ENCODE results near the gene KIF15. TPM values are rescaled to one million over a fixed set of nuclear protein-coding genes. Genes with fewer than 3 reads are reported as not detected.
A peak's percentile ranks its signal among the peaks of the same experiment; 100 is the strongest.

The KIF15 gene
- 2.3 TPM for polyA plus RNA-seq (2013, experiment 1 of 2)
- 2.1 TPM for polyA plus RNA-seq (2013, experiment 2 of 2)

GRCh38 chr3:44761424-44762169 lies at the start of gene KIF15, which contains the start of gene KIAA1143:
TSS of gene KIF15 (plus strand) at chr3:44761794. CDS start at chr3:44761866, 72 bp downstream.
TSS of gene KIAA1143 (minus strand) at chr3:44761619. CDS start at chr3:44761602, 17 bp downstream.
- Histone ChIP-seq H3K23ac (ENCODE audit: low read length in 2 of 2) (no peak within 1 kb of the TSS), H2AFZ (ENCODE audit: low read depth, low read length) (peak within 1 kb of the TSS; percentile 87), H3K4ac (ENCODE audit: low read depth in 1 of 2, low read length in 2 of 2) (peak within 1 kb of the TSS in 1 of 2 experiments; percentile 56), H4K8ac (ENCODE audit: low read length) (peak within 1 kb of the TSS; percentile 90), H3K9ac (ENCODE audit: low read length) (peak within 1 kb of the TSS; percentile 96), H2BK12ac (ENCODE audit: low read length in 2 of 2) (no peak within 1 kb of the TSS), H3K9me3 (ENCODE audit: control insufficient read depth, low read length) (peaks cover 25% of the 10 kb centered on the region), H3K4me1 (ENCODE audit: control insufficient read depth, insufficient read depth, low read depth, low read length) (peaks cover 2% of the 10 kb centered on the region), H2BK5ac (ENCODE audit: low read depth, low read length, poor library complexity, severe bottlenecking) (no peak within 1 kb of the TSS), H2AK5ac (ENCODE audit: low read length, severe bottlenecking) (no peak within 1 kb of the TSS), H3K36me3 (ENCODE audit: control insufficient read depth in 1 of 2, insufficient read depth in 2 of 2, low read depth in 1 of 2, low read length in 2 of 2) (peaks cover 3 to 22% of the 10 kb centered on the region in 2 experiments), H4K91ac (ENCODE audit: low read length) (no peak within 1 kb of the TSS), H3K27ac (ENCODE audit: low read length, poor library complexity, severe bottlenecking) (peak within 1 kb of the TSS; percentile 38), H3K79me1 (replicated peaks; ENCODE audit: low read length, poor library complexity, severe bottlenecking) (peaks cover 37% of the 10 kb centered on the region), H2BK15ac (ENCODE audit: low read depth, poor library complexity, severe bottlenecking) (peak within 1 kb of the TSS; percentile 80), H3K18ac (ENCODE audit: low read depth in 1 of 2, low read length in 2 of 2) (peak within 1 kb of the TSS; percentile 59 to 78), H3K4me2 (ENCODE audit: low read length, poor library complexity, severe bottlenecking) (peak within 1 kb of the TSS; percentile 70), H3K14ac (ENCODE audit: low read length in 2 of 2) (peak within 1 kb of the TSS in 1 of 2 experiments; percentile 41), H3K27me3 (ENCODE audit: control insufficient read depth in 1 of 2, insufficient read depth in 1 of 2, low read length in 2 of 2) (no peaks in the 10 kb centered on the region), H2BK120ac (ENCODE audit: low read depth, low read length) (no peak within 1 kb of the TSS), H3K4me3 (ENCODE audit: insufficient read depth in 1 of 2, low read depth in 1 of 2, low read length in 2 of 2) (peak within 1 kb of the TSS; percentile 69 to 94)
- WGBS = under 1% methylated on average over 64 of the region's 64 CpGs
- DNase-seq = peak; percentile 94

GRCh38 chr3:44712455-44713075 lies 49.0 kb upstream of the KIF15 start, which contains the start of gene ZNF502:
TSS of gene ZNF502 (plus strand) at chr3:44712660. CDS start at chr3:44720262, 7,602 bp downstream.
- Histone ChIP-seq H2AK5ac (ENCODE audit: low read length, severe bottlenecking) (peak within 1 kb of the TSS; percentile 27), H2BK15ac (ENCODE audit: low read depth, poor library complexity, severe bottlenecking) (no peak within 1 kb of the TSS), H4K8ac (ENCODE audit: low read length) (peak within 1 kb of the TSS; percentile 90), H2AFZ (ENCODE audit: low read depth, low read length) (peak within 1 kb of the TSS; percentile 72), H3K36me3 (ENCODE audit: control insufficient read depth in 1 of 2, insufficient read depth in 2 of 2, low read depth in 1 of 2, low read length in 2 of 2) (peaks cover 0 to 21% of the 10 kb centered on the region in 2 experiments), H3K79me1 (replicated peaks; ENCODE audit: low read length, poor library complexity, severe bottlenecking) (peaks cover 7% of the 10 kb centered on the region), H2BK120ac (ENCODE audit: low read depth, low read length) (peak within 1 kb of the TSS; percentile 2), H3K18ac (ENCODE audit: low read depth in 1 of 2, low read length in 2 of 2) (peak within 1 kb of the TSS in 1 of 2 experiments; percentile 35), H3K27me3 (ENCODE audit: control insufficient read depth in 1 of 2, insufficient read depth in 1 of 2, low read length in 2 of 2) (no peaks in the 10 kb centered on the region), H3K9me3 (ENCODE audit: control insufficient read depth, low read length) (peaks cover 78% of the 10 kb centered on the region), H2BK5ac (ENCODE audit: low read depth, low read length, poor library complexity, severe bottlenecking) (peak within 1 kb of the TSS; percentile 22), H2BK12ac (ENCODE audit: low read length in 2 of 2) (no peak within 1 kb of the TSS), H4K91ac (ENCODE audit: low read length) (no peak within 1 kb of the TSS), H3K9ac (ENCODE audit: low read length) (peak within 1 kb of the TSS; percentile 93), H3K23ac (ENCODE audit: low read length in 2 of 2) (peak within 1 kb of the TSS in 1 of 2 experiments; percentile 42), H3K14ac (ENCODE audit: low read length in 2 of 2) (peak within 1 kb of the TSS in 1 of 2 experiments; percentile 36), H3K4me3 (ENCODE audit: insufficient read depth in 1 of 2, low read depth in 1 of 2, low read length in 2 of 2) (peak within 1 kb of the TSS; percentile 93 to 95), H3K4me1 (ENCODE audit: control insufficient read depth, insufficient read depth, low read depth, low read length) (no peaks in the 10 kb centered on the region), H3K4me2 (ENCODE audit: low read length, poor library complexity, severe bottlenecking) (peak within 1 kb of the TSS; percentile 72), H3K4ac (ENCODE audit: low read depth in 1 of 2, low read length in 2 of 2) (peak within 1 kb of the TSS in 1 of 2 experiments; percentile 56), H3K27ac (ENCODE audit: low read length, poor library complexity, severe bottlenecking) (no peak within 1 kb of the TSS)
- DNase-seq = peak; percentile 70
- WGBS = 31% methylated on average over 36 of the region's 36 CpGs

- Histone ChIP-seq H2AK5ac (ENCODE audit: low read length, severe bottlenecking) (no peak overlapping the region), H3K4ac (ENCODE audit: low read depth in 1 of 2, low read length in 2 of 2) (no peak overlapping the region), H3K4me3 (ENCODE audit: insufficient read depth in 1 of 2, low read depth in 1 of 2, low read length in 2 of 2) (peak overlapping the region in 1 of 2 experiments; percentile 70), H3K4me2 (ENCODE audit: low read length, poor library complexity, severe bottlenecking) (no peak overlapping the region), H3K36me3 (ENCODE audit: control insufficient read depth in 1 of 2, insufficient read depth in 2 of 2, low read depth in 1 of 2, low read length in 2 of 2) (peaks cover 15 to 56% of the 10 kb centered on the region in 2 experiments), H3K14ac (ENCODE audit: low read length in 2 of 2) (no peak overlapping the region), H2AFZ (ENCODE audit: low read depth, low read length) (no peak overlapping the region), H4K91ac (ENCODE audit: low read length) (no peak overlapping the region), H3K79me1 (replicated peaks; ENCODE audit: low read length, poor library complexity, severe bottlenecking) (peaks cover 10% of the 10 kb centered on the region), H3K18ac (ENCODE audit: low read depth in 1 of 2, low read length in 2 of 2) (no peak overlapping the region), H3K9ac (ENCODE audit: low read length) (no peak overlapping the region), H4K8ac (ENCODE audit: low read length) (no peak overlapping the region), H2BK12ac (ENCODE audit: low read length in 2 of 2) (no peak overlapping the region), H3K27ac (ENCODE audit: low read length, poor library complexity, severe bottlenecking) (no peak overlapping the region), H3K27me3 (ENCODE audit: control insufficient read depth in 1 of 2, insufficient read depth in 1 of 2, low read length in 2 of 2) (no peaks in the 10 kb centered on the region), H3K23ac (ENCODE audit: low read length in 2 of 2) (no peak overlapping the region), H2BK15ac (ENCODE audit: low read depth, poor library complexity, severe bottlenecking) (no peak overlapping the region), H2BK120ac (ENCODE audit: low read depth, low read length) (no peak overlapping the region), H2BK5ac (ENCODE audit: low read depth, low read length, poor library complexity, severe bottlenecking) (no peak overlapping the region), H3K4me1 (ENCODE audit: control insufficient read depth, insufficient read depth, low read depth, low read length) (no peaks in the 10 kb centered on the region), H3K9me3 (ENCODE audit: control insufficient read depth, low read length) (peaks cover 99% of the 10 kb centered on the region)
- WGBS = 88% methylated on average over 5 of the region's 10 CpGs
- DNase-seq = peak; percentile 24
Observed at GRCh38 chr3:44721231-44722102, 40.1 kb upstream of the KIF15 start.

Data from mesenchymal stem cell (in vitro differentiated cells and primary cell).